Panc1 (cell line): ENCODE data around the gene TTLL10.

Source experiments
- CTCF ChIP-seq: fragments of 450-650 bp; IDR thresholded peaks from 2 replicates; pipeline ENCODE4 v1.5.1; 2017; ENCODE audit warnings: mild to moderate bottlenecking
- POLR2AphosphoS5 ChIP-seq: IDR thresholded peaks from 2 replicates; pipeline ENCODE4 v1.6.1; 2012; ENCODE audit warnings: mild to moderate bottlenecking, low read depth, low read length, moderate library complexity
- REST ChIP-seq, 2 experiments: IDR thresholded peaks; 2 replicates each; pipeline ENCODE4 v1.6.1; 2011 to 2012; ENCODE audit warnings: low read depth in 2 of 2, control low read depth in 1 of 2, low read length in 1 of 2, mild to moderate bottlenecking in 1 of 2, moderate library complexity in 1 of 2; ENCODE audit not compliant: insufficient read depth in 1 of 2
- SIN3A ChIP-seq: IDR thresholded peaks from 2 replicates; pipeline ENCODE4 v1.6.1; 2012; ENCODE audit warnings: low read depth, mild to moderate bottlenecking, low read length, moderate library complexity, borderline replicate concordance; ENCODE audit not compliant: insufficient read depth
- TCF7L2 ChIP-seq: IDR thresholded peaks from 2 replicates; pipeline ENCODE4 v1.6.1; 2011; ENCODE audit warnings: mild to moderate bottlenecking, low read depth, low read length, inconsistent platforms

GRCh38 chr1:1199141-1199960, 25.7 kb downstream of the TTLL10 start:
- TF ChIP-seq POLR2AphosphoS5, result no peak
- no peak for TF ChIP-seq CTCF
- TF ChIP-seq REST (IDR thresholded peaks at IDR 0.05; ENCODE audit: insufficient read depth in 1 of 2, low read depth in 2 of 2, low read length in 1 of 2), result no peak
- TF ChIP-seq SIN3A, result no peak
- TF ChIP-seq TCF7L2, result no peak
